ENCODE data around the gene ROBO1.
A peak's percentile ranks its signal among the peaks of the same experiment; 100 is the strongest.
"Not testable (repeated sequence)": the region's sequence is repeated elsewhere in the genome, so short reads cannot be mapped to it uniquely, and the experiment has no call there.

Gene ROBO1

DNA sequence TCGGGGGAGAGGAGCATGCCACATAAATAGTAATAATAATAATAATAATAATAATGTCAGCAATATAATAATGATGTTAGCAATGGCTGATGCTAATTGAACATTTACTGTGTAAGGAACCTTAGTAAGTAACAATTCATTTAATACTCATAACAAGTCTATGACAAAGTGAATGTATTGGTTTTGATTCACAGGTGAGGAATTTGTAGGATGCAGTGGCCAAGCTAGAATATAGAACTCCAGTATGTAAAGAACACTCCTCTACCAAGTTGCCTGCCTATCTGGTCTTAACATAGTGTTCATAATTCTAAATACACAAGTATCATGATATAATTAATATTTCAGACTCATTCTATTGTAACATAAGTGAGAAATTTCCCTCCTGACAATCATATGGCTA is 1016.5 kb downstream of the ROBO1 start:
- DNase-seq (ENCODE audit: low read depth) = no peak
- TF ChIP-seq, protein P1, sequence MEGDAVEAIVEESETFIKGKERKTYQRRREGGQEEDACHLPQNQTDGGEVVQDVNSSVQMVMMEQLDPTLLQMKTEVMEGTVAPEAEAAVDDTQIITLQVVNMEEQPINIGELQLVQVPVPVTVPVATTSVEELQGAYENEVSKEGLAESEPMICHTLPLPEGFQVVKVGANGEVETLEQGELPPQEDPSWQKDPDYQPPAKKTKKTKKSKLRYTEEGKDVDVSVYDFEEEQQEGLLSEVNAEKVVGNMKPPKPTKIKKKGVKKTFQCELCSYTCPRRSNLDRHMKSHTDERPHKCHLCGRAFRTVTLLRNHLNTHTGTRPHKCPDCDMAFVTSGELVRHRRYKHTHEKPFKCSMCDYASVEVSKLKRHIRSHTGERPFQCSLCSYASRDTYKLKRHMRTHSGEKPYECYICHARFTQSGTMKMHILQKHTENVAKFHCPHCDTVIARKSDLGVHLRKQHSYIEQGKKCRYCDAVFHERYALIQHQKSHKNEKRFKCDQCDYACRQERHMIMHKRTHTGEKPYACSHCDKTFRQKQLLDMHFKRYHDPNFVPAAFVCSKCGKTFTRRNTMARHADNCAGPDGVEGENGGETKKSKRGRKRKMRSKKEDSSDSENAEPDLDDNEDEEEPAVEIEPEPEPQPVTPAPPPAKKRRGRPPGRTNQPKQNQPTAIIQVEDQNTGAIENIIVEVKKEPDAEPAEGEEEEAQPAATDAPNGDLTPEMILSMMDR (conservative IDR thresholded peaks at IDR 0.05; ENCODE audit: control insufficient read depth, insufficient read depth, low read depth, low read length) = no peak
- no peak overlapping the region for H3K4me3 ChIP-seq (ENCODE audit: control insufficient read depth, low read depth, low read length)

DNA sequence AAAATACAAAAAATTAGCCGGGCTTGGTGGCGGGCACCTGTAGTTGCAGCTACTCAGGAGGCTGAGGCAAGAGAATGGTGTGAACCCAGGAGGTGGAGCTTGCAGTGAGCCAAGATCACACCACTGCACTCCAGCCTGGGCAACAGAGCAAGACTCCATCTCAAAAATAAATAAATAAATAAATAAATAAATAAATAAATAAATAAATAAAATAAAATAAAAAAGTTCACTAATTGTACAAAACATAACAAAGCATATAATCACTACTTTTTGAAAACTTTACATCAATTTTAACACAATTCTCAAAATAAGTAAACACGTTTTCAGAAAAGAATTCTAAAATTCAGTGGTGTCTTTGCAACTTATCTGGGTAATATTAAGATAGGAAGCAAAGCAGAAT is 1017.5 kb downstream of the ROBO1 start:
- H3K4me3 ChIP-seq (ENCODE audit: control insufficient read depth, low read depth, low read length); DNase-seq (ENCODE audit: low read depth): not testable (repeated sequence)

- DNase-seq (ENCODE audit: low read depth) = no peak
- H3K4me3 ChIP-seq (ENCODE audit: control insufficient read depth, low read depth, low read length) = no peak overlapping the region
- TF ChIP-seq, protein P1 (conservative IDR thresholded peaks at IDR 0.05; ENCODE audit: control insufficient read depth, insufficient read depth, low read depth, low read length) = no peak
Observed at GRCh38 chr3:78749056-78749455, 1018.7 kb downstream of the ROBO1 start.

- TF ChIP-seq, protein P1 (conservative IDR thresholded peaks at IDR 0.05; ENCODE audit: control insufficient read depth, insufficient read depth, low read depth, low read length) = no peak
- no peak overlapping the region for H3K4me3 ChIP-seq (ENCODE audit: control insufficient read depth, low read depth, low read length)
- no peak for DNase-seq (ENCODE audit: low read depth)
Observed at GRCh38 chr3:78745847-78746246, 1022.0 kb downstream of the ROBO1 start.

- H3K4me3 ChIP-seq (ENCODE audit: control insufficient read depth, low read depth, low read length) = no peak overlapping the region
- TF ChIP-seq, protein P1 (conservative IDR thresholded peaks at IDR 0.05; ENCODE audit: control insufficient read depth, insufficient read depth, low read depth, low read length) = no peak
- no peak for DNase-seq (ENCODE audit: low read depth)
Observed at GRCh38 chr3:78742491-78742890, 1025.3 kb downstream of the ROBO1 start.

DNA sequence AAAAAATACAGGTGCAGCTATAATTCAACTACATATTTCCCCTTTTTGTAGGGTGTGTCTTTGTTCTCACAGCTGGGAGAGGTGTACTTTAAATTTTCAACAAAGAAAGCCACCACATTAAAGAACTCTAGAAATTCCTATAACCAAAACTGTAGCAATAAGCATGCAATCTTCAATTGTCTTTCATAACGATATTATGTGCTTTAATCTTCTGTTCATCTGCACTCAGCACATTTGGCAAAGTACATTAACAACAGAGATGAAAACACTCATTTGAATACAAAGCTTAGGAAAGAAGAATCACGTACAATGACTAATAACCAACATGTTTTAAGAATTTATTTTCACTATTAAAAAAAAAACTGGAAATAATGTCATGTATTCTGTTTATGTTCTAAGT is 1025.8 kb downstream of the ROBO1 start:
- H3K4me3 ChIP-seq (ENCODE audit: control insufficient read depth, low read depth, low read length) = no peak overlapping the region
- no peak for DNase-seq (ENCODE audit: low read depth)
- TF ChIP-seq, protein P1 (conservative IDR thresholded peaks at IDR 0.05; ENCODE audit: control insufficient read depth, insufficient read depth, low read depth, low read length) = no peak

DNA sequence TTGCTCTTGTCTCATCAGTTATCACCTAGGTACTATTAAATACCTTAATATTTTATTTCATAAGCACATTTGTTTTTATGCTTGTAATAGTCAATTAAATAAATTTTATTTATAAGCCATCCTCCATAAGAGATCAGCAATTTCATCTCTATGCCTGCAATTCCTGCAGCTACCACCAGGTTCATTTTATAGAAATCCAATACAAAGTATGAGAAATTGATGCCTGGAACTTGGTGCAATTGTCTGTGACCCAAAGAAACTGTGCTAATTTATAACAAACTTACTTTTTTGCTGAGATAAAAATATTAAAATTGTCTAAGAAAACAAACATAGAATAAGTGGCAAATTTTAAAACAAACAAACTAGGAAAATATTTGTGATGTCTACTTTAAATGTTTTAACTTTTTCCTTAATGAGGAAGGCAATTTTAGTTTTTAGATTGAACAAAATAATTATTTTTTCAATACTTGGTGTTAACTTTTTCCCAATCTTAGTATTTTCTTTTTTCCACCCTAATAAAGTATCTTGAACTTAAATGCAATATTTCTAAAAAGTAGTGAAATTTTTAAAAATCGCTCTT is 1026.6 kb downstream of the ROBO1 start:
- TF ChIP-seq, protein P1 (conservative IDR thresholded peaks at IDR 0.05; ENCODE audit: control insufficient read depth, insufficient read depth, low read depth, low read length) = peak; percentile 57
- DNase-seq (ENCODE audit: low read depth) = peak; percentile 18
- no peak overlapping the region for H3K4me3 ChIP-seq (ENCODE audit: control insufficient read depth, low read depth, low read length)
